CD4-positive, alpha-beta T cell treated with Interleukin-4 for 1 hour (primary cell): ENCODE results near the gene CAB39L.
"Not testable (repeated sequence)": the region's sequence is repeated elsewhere in the genome, so short reads cannot be mapped to it uniquely, and the experiment has no call there.

Experiments
- DNase-seq, 2 donors: peaks; one replicate each; pipeline ENCODE4 v3.0.0-alpha.2; 2020 to 2022

Gene CAB39L

DNA sequence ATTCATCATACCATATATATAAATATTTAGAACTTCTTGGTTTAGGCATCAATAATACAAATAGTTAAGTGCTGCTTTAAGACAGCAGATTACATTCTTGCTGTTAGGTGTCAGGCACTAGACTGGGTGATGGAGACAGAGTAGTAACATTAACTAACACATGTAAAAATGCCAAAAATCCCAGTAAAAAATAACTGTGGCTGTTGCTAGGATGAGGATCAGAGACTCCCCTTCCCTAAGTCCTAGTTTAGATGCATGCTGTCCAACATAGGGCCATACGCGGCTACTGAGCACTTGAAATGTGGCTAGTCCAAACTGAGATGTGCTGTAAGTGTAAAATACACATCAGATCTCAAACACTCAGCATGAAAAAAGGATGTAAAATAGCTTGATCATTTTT lies 101.4 kb downstream of the CAB39L start:
- no peak for DNase-seq

DNA sequence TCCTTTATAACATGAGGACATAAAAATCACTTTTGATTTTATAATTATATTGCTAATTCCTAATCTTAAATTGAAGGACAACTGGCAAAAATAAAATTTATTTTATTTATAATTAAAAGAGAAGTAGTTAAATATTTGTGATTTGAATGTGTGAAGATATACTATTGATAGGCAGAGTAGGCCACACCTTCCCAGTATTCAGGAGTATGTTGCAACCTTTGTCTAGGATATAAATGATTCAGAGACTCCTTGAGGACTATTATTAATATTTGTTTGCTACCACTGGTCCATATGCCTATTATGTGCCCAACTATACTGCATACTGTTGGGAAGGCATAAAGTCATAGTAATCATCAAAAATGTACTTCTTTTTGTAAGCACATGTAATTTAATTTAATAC lies 101.9 kb downstream of the CAB39L start:
- no peak for DNase-seq

DNA sequence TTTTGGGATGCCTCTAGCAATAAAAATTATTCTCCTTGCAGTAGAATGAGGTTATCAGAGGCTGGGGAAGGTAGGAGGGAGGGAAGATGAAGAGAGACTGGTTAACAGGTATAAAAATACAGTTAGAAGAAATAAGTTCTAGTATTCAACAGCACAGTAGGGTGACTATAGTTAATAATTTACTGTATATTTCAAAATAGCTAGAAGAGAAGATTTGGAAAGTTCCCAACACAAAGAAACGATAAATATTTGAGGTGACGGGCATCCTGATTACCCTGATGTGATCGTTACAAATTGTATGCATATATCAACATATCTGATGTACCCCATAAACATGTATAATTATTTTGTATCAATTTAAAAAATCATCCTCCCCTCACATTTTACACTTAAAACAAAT lies 102.3 kb downstream of the CAB39L start:
- DNase-seq = no peak

GRCh38 chr13:49340161-49340560 lies 103.7 kb downstream of the CAB39L start:
- no peak for DNase-seq

- DNase-seq = no peak
Observed at GRCh38 chr13:49336655-49337054, 107.2 kb downstream of the CAB39L start.

GRCh38 chr13:49330546-49330864 lies 113.4 kb downstream of the CAB39L start:
- DNase-seq = no peak

- no peak for DNase-seq
Observed at GRCh38 chr13:49329831-49330545, 113.9 kb downstream of the CAB39L start.

GRCh38 chr13:49327145-49327544 lies 116.7 kb downstream of the CAB39L start:
- DNase-seq = not testable (repeated sequence)

DNA sequence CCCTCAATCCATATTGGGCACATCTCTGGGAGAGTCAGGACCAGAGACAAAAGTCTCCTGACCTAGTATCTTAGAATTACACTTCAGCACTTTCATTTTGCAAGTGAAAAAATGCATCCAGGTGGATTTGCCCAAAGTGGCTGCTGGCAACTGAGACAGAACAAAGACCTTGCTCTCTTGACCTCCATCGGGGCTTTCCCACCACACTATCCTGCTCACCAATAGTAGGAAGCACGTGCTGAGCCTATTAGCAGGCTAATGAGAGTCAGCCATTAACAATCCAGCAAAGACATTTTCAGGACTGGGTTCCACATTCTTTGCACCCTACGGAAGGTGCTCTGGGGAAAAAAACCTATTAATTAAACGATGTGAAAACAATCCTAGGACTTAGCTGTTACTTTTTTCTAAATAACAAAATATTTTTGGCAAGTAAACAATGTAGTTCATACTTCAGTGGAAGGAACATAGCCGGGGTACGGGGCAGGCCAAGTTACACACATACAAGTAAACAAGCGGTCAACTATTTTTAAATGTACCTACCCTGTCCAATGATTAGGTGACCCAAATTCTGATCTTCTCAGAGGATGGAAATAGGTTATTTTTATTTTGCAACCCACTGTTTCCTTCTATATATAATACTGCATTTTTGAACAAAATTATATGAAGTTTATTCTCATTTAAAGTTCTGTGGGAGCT lies 117.5 kb downstream of the CAB39L start:
- DNase-seq = no peak

GRCh38 chr13:49323344-49323743 lies 120.5 kb downstream of the CAB39L start:
- DNase-seq = no peak

DNA sequence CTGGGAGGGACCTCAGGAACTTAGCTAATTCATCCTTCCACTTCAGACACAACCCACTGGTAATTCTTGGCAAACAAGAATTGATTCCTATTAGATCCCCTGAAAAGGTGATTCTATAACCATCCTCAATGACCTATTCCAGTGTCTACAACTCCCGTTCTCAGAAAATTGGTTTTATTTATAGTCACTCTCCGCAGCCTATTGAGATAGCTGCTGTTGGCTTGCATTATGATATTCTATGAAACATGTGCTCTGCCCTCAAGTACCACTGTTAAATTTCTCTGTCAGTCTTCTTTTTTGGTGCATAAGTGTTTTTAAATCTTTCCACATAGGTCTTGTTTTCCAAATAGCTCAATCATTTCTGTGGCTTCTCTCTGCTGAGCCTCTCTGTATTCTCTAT lies 121.2 kb downstream of the CAB39L start:
- DNase-seq = no peak

- no peak for DNase-seq
Observed at GRCh38 chr13:49320975-49321374, 122.9 kb downstream of the CAB39L start.

DNA sequence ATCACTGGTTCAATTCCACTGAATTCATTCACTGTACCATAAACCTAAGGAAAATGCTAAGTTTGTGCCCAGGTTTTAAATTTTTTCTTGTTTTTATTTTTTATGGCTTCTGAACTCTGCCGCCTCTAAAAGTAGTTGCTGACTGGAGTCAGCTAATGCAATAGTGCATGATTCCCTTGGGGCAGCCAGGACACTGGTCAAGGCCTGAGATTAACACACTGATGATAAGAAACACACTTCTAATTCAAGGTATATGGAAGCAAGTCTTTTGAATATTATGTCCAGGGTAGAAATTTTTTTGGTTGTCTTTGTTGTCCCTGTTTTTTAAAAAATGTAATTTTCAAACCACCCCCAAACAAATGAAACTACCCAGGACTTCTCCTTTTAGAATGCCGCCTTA lies 123.9 kb downstream of the CAB39L start:
- no peak for DNase-seq

GRCh38 chr13:49319551-49319950 lies 124.3 kb downstream of the CAB39L start:
- DNase-seq = no peak

- no peak for DNase-seq
Observed at GRCh38 chr13:49315756-49316482, 127.9 kb downstream of the CAB39L start.

DNA sequence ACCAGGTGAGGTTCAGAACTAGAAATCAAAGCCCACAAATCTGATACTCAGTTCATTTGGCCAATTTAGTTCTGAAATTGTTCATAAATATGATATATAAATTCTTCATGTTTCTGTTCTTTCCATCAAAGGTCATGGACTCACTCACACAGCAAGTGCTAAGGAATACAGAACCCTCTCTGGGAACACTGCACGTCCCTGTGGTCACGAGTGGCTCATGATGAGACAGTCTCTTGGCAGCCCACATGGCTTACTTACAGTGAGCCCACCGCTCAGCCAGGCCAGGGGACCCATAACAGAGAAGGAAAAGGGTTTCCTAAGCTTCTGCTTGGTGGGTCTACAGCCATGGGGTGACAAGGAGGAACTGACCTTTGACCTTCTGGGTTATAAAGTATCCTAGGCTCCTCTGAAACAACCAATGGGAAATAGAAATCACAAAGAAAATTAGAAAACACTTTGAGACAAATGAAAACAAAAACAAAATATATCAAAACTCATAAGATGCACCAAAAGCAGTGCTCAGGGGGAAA lies 128.8 kb downstream of the CAB39L start:
- DNase-seq = no peak

DNA sequence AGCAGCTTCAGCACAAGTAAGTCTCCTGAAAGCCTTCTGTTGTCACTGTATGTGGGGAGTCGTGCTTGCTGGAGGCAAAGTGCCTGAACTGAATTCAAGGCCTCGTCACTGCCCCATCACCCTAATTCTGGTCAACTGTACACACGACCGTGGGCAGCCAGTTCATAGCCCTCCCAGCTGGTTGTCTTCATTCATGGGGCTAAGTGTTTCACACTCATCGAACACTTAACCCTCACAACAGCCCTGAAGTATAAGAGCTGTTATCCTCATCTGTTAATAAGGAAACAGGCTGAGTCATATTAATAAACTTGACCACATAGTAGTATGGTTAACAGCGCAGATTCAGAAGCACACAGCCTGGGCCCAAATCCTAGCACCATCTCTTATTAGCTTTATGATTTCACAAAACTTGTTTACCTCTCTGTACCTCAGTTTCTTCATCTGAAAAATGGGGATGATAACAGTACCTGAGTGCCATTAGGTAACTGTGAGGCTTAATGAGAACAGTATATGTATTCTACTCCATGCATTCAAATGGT lies 129.5 kb downstream of the CAB39L start:
- no peak for DNase-seq

DNA sequence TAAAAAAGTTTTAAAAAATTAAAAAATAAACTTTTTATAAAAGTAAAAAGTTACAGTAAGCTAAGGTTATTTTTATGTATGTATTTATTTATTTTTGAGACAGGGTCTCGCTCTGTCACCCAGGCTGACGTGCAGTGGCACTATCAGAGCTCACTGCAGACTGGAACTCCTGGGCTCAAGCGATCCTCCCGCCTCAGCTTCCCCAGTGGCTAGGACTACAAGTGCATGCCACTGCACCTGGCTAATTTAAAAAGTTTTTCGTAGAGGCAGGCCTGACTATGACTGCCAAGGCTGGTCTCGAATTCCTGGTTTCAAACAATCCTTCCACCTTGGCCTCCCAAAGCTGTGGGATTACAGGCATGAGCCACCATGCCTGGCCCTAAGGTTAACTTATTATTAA lies 132.0 kb downstream of the CAB39L start:
- DNase-seq = no peak

GRCh38 chr13:49310251-49310650 lies 133.6 kb downstream of the CAB39L start:
- DNase-seq = no peak

- DNase-seq = no peak
Observed at GRCh38 chr13:49308921-49309408, 134.9 kb downstream of the CAB39L start.

DNA sequence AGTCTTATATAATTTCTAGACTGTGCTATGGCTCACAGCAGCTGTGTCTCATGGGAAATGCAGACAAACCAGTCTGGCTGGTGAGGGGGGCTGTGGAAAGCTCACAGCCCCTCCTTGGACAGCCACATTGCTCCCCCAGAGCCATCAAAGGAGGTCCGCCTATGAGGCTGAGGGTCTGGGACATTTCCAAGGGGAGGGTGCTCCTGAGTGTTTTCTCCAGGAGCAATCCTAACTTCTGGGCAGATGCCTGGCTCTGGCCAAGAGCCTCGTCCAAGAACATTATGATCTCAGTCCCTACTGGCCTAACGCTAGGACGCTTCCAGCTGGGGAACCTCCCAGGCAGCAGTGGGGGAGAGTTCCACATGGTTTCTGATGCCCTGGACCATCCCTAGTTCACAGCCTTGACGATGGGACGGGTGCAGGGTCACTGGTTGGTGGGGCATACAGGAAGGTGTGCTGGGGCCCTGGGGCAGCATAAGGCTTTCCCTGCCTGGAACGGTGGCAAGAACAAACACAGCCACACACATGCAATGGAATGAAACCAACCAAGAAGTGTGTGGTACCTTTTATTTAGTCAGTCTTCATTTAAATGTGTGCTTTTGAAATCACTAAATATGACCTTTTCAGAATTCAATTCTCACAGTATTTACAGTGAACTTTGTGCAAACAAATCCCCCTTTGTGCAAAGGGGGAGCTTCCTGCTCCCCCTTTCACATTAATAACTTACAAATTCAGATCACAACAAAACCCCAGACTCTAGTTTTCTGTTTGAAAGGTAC lies 135.6 kb downstream of the CAB39L start:
- no peak for DNase-seq

- no peak for DNase-seq
Observed at GRCh38 chr13:49307365-49307764, 136.5 kb downstream of the CAB39L start.
